ENCODE measurements around the gene MAP3K2. TPM values are rescaled to one million over a fixed set of nuclear protein-coding genes. Genes with fewer than 3 reads are reported as not detected.
A peak's percentile ranks its signal among the peaks of the same experiment; 100 is the strongest.

MAP3K2 gene
- total RNA-seq, 1 donor from 2014 or later = 27.9 TPM

DNA sequence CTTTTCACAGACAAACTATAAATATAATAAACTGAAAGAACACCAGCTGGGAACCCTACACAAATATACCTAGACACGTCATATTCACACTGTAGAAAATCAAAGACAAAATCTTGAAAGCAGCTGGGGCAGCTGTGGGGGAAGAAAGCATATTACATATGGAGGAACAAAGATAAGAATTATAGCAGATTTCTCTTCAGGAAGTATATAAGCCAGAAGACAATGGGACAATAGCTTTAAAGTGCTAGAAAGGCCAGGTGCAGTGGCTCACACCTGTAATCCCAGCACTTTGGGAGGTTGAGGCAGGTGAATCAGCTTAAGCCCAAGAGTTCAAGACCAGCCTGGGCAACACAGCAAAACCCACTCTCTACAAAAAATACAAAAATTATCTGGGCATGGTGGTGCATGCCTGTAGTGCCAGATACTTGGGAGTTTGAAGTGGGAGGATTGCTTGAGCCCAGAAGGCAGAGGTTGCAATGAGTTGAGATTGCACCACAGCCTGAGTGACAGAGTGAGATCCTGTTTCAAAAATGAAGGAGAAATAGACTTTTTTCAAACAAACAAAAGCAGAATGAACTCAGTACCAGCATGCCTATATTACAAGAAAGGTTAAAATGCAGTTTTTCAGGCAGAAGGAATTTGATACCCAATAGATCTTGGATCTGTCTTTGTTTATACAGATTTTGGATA, 67.0 kb downstream of the MAP3K2 start:
- no peak for FAIRE-seq
- no peaks in the 10 kb centered on the region for H3K27me3 ChIP-seq (ENCODE audit: control insufficient read depth, insufficient read depth, low read length)
- peaks cover 7% of the 10 kb centered on the region for H3K36me3 ChIP-seq (ENCODE audit: control insufficient read depth, insufficient read depth, low read length)
- no peak overlapping the region for H3K4me3 ChIP-seq (ENCODE audit: low read depth, low read length)
- TF ChIP-seq, protein P1, sequence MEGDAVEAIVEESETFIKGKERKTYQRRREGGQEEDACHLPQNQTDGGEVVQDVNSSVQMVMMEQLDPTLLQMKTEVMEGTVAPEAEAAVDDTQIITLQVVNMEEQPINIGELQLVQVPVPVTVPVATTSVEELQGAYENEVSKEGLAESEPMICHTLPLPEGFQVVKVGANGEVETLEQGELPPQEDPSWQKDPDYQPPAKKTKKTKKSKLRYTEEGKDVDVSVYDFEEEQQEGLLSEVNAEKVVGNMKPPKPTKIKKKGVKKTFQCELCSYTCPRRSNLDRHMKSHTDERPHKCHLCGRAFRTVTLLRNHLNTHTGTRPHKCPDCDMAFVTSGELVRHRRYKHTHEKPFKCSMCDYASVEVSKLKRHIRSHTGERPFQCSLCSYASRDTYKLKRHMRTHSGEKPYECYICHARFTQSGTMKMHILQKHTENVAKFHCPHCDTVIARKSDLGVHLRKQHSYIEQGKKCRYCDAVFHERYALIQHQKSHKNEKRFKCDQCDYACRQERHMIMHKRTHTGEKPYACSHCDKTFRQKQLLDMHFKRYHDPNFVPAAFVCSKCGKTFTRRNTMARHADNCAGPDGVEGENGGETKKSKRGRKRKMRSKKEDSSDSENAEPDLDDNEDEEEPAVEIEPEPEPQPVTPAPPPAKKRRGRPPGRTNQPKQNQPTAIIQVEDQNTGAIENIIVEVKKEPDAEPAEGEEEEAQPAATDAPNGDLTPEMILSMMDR (IDR thresholded peaks at IDR 0.05; ENCODE audit: insufficient read depth, low read length, severe bottlenecking) = no peak
- DNase-seq (ENCODE audit: low read depth) = no peak

DNA sequence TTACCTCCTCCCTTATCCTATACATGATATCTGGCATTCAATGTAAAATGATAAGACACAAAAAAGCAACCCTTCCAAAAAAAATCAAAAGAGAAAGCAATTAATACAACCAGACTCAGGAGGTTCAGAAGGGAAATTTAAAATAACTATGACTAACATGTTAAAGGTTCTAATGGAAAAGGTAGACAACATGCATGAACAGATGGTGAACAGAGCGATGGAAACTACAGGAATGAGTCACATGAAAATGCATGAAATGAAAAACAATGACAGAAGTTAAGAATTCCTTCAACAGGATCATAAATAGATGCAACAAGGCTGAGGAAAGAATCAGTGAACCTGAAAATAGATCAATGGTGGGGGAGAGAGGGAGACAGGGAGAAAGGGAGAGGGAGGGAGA, 67.7 kb downstream of the MAP3K2 start:
- FAIRE-seq = no peak
- peaks cover 6% of the 10 kb centered on the region for H3K36me3 ChIP-seq (ENCODE audit: control insufficient read depth, insufficient read depth, low read length)
- DNase-seq (ENCODE audit: low read depth) = no peak
- TF ChIP-seq, protein P1 (IDR thresholded peaks at IDR 0.05; ENCODE audit: insufficient read depth, low read length, severe bottlenecking) = no peak
- H3K27me3 ChIP-seq (ENCODE audit: control insufficient read depth, insufficient read depth, low read length) = no peaks in the 10 kb centered on the region
- H3K4me3 ChIP-seq (ENCODE audit: low read depth, low read length) = no peak overlapping the region

GRCh38 chr2:127314193-127314988, 73.4 kb downstream of the MAP3K2 start:
- Histone ChIP-seq H3K4me3 (ENCODE audit: low read depth, low read length) (no peak overlapping the region), H3K36me3 (ENCODE audit: control insufficient read depth, insufficient read depth, low read length) (peaks cover 9% of the 10 kb centered on the region), H3K27me3 (ENCODE audit: control insufficient read depth, insufficient read depth, low read length) (no peaks in the 10 kb centered on the region)
- TF ChIP-seq, protein P1 (IDR thresholded peaks at IDR 0.05; ENCODE audit: insufficient read depth, low read length, severe bottlenecking) = no peak
- no peak for DNase-seq (ENCODE audit: low read depth)
- no peak for FAIRE-seq

- Histone ChIP-seq H3K27me3 (ENCODE audit: control insufficient read depth, insufficient read depth, low read length) (no peaks in the 10 kb centered on the region), H3K4me3 (ENCODE audit: low read depth, low read length) (no peak overlapping the region), H3K36me3 (ENCODE audit: control insufficient read depth, insufficient read depth, low read length) (peaks cover 7% of the 10 kb centered on the region)
- FAIRE-seq (no peak), DNase-seq (ENCODE audit: low read depth) (peak; percentile 30)
- TF ChIP-seq, protein P1 (IDR thresholded peaks at IDR 0.05; ENCODE audit: insufficient read depth, low read length, severe bottlenecking) = no peak
Measured at GRCh38 chr2:127313406-127313805, 74.4 kb downstream of the MAP3K2 start.

DNA sequence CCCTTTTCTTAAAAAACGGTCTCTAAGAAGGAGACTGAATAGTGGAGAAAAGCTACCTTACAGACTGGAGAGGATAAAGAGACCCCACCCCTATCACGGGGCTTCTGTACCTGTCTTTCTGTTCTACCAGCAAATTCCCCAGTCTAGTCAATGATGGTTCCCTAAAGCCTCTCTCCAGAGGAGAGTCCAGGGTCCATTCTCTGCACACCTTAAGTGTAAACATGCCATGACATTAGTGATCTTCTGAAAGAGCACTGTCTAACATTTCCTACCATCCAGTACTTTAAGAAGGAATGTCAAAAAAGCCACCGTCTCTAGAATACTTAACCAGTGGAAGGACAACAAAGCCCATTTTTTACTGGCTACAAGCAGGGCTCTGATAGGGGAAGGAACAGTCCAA, 76.8 kb downstream of the MAP3K2 start:
- DNase-seq (ENCODE audit: low read depth) (no peak), FAIRE-seq (no peak)
- Histone ChIP-seq H3K27me3 (ENCODE audit: control insufficient read depth, insufficient read depth, low read length) (no peaks in the 10 kb centered on the region), H3K36me3 (ENCODE audit: control insufficient read depth, insufficient read depth, low read length) (peaks cover 13% of the 10 kb centered on the region), H3K4me3 (ENCODE audit: low read depth, low read length) (no peak overlapping the region)
- TF ChIP-seq, protein P1 (IDR thresholded peaks at IDR 0.05; ENCODE audit: insufficient read depth, low read length, severe bottlenecking) = no peak

All from bronchial epithelial cell (primary cell).